IMR-90 (cell line): ENCODE results near the gene GSDMA. TPM values are rescaled to one million over a fixed set of nuclear protein-coding genes. Genes with fewer than 3 reads are reported as not detected.

Experiments
- ATAC-seq: fragments of 200-7000 bp; cut with Tn5 transposase; 2 replicates; pipeline ENCODE4 v1.9.1; 2020; ENCODE audit warnings: low read depth, mild to moderate bottlenecking, moderate library complexity
- BruUV-seq: library from RNA; stranded (reverse); fragments of 400-500 nt; replicated peaks from 2 replicates; lab custom pipeline; 2021; lab: Mats Ljungman, UMichigan
- CTCF ChIA-PET: fragments of 300-600 bp; formaldehyde crosslinking; extraction: SDS; loops from one replicate; lab custom pipeline; 2021; ENCODE audit warnings: antibody characterized with exemption; lab: Yijun Ruan, JAX
- POLR2A ChIA-PET: fragments of 300-600 bp; sonication (Branson Sonifier 250); formaldehyde crosslinking; loops from one replicate; lab custom pipeline; 2022; ENCODE audit warnings: antibody characterized with exemption; ENCODE audit not compliant: unreplicated experiment; lab: Charles Lee
- DNase-seq: peaks from one replicate; pipeline ENCODE4 v3.0.0; 2013
- H2AFZ ChIP-seq: replicated peaks from 2 replicates; pipeline ENCODE3; 2013; ENCODE audit warnings: low read length, mild to moderate bottlenecking; ENCODE audit not compliant: poor library complexity
- H2AK5ac ChIP-seq: 2 replicates; pipeline ENCODE4 v1.6.1; 2013; ENCODE audit warnings: low read depth, low read length, inconsistent platforms
- H2AK9ac ChIP-seq: replicated peaks from 2 replicates; pipeline ENCODE3; 2013; ENCODE audit warnings: mild to moderate bottlenecking, low read depth, low read length, moderate library complexity; ENCODE audit not compliant: poor library complexity
- H2BK120ac ChIP-seq: 2 replicates; pipeline ENCODE4 v1.6.1; 2013; ENCODE audit warnings: low read depth, low read length, inconsistent platforms
- H2BK15ac ChIP-seq: 3 replicates; pipeline ENCODE4 v1.6.1; 2013; ENCODE audit warnings: low read depth, low read length, inconsistent platforms
- H2BK20ac ChIP-seq: 2 replicates; pipeline ENCODE4 v1.6.1; 2013; ENCODE audit warnings: low read depth, mild to moderate bottlenecking, inconsistent platforms, low read length, moderate library complexity
- H2BK5ac ChIP-seq: 2 replicates; pipeline ENCODE4 v1.6.1; 2013; ENCODE audit warnings: mild to moderate bottlenecking, low read depth, low read length, inconsistent platforms; ENCODE audit not compliant: poor library complexity, severe bottlenecking
- H3K14ac ChIP-seq: replicated peaks from 2 replicates; pipeline ENCODE4 v1.6.1; 2013; ENCODE audit warnings: low read depth, low read length, inconsistent platforms
- H3K18ac ChIP-seq: 2 replicates; pipeline ENCODE4 v1.6.1; 2013; ENCODE audit warnings: low read depth, low read length, control low read depth
- H3K23ac ChIP-seq: 2 replicates; pipeline ENCODE4 v1.6.1; 2013; ENCODE audit warnings: low read depth, low read length, inconsistent platforms
- H3K27ac ChIP-seq: 2 replicates; pipeline ENCODE4 v1.5.1; 2013; ENCODE audit warnings: mild to moderate bottlenecking, control low read depth, low read length; ENCODE audit not compliant: insufficient read depth
- H3K27me3 ChIP-seq: 2 replicates; pipeline ENCODE4 v1.6.1; 2013; ENCODE audit warnings: low read length; ENCODE audit not compliant: control insufficient read depth, insufficient read depth
- H3K36me3 ChIP-seq: 2 replicates; pipeline ENCODE4 v1.6.1; 2013; ENCODE audit warnings: low read length, mixed read lengths; ENCODE audit not compliant: control insufficient read depth, insufficient read depth
- H3K4ac ChIP-seq: 2 replicates; pipeline ENCODE4 v1.6.1; 2013; ENCODE audit warnings: low read depth, low read length, inconsistent platforms
- H3K4me1 ChIP-seq: 2 replicates; pipeline ENCODE4 v1.6.1; 2013; ENCODE audit warnings: low read length, mixed read lengths; ENCODE audit not compliant: control insufficient read depth, insufficient read depth
- H3K4me2 ChIP-seq: 2 replicates; pipeline ENCODE4 v1.6.1; 2013; ENCODE audit warnings: low read depth, mild to moderate bottlenecking, control low read depth, low read length, moderate library complexity
- H3K4me3 ChIP-seq: 2 replicates; pipeline ENCODE4 v1.5.1; 2013; ENCODE audit warnings: low read depth, mild to moderate bottlenecking, control low read depth, low read length, moderate library complexity; ENCODE audit not compliant: insufficient read depth
- H3K56ac ChIP-seq: 2 replicates; pipeline ENCODE4 v1.6.1; 2013; ENCODE audit warnings: low read length, inconsistent platforms; ENCODE audit not compliant: insufficient read depth; ENCODE audit errors: extremely low read depth
- H3K79me1 ChIP-seq, 2 experiments: 2 replicates each; pipeline ENCODE4 v1.6.1; 2013; ENCODE audit warnings: low read length in 2 of 2, inconsistent platforms in 1 of 2, low read depth in 1 of 2
- H3K9ac ChIP-seq: 2 replicates; pipeline ENCODE4 v1.6.1; 2013; ENCODE audit warnings: low read depth, low read length, control low read depth
- H3K9me1 ChIP-seq: 2 replicates; pipeline ENCODE4 v1.6.1; 2013; ENCODE audit warnings: low read length, inconsistent platforms; ENCODE audit not compliant: insufficient read depth
- H3K9me3 ChIP-seq: 2 replicates; pipeline ENCODE4 v1.6.1; 2013; ENCODE audit warnings: low read length; ENCODE audit not compliant: control insufficient read depth, insufficient read depth
- H4K20me1 ChIP-seq: 2 replicates; pipeline ENCODE4 v1.6.1; 2013; ENCODE audit warnings: low read length, inconsistent platforms; ENCODE audit not compliant: insufficient read depth
- H4K5ac ChIP-seq: 2 replicates; pipeline ENCODE4 v1.6.1; 2013; ENCODE audit warnings: mild to moderate bottlenecking, low read depth, low read length, control low read depth
- H4K8ac ChIP-seq, 2 experiments: 2 replicates each; pipeline ENCODE4 v1.6.1; 2013; ENCODE audit warnings: low read depth in 2 of 2, low read length in 2 of 2, control low read depth in 1 of 2, inconsistent platforms in 1 of 2
- H4K91ac ChIP-seq: 2 replicates; pipeline ENCODE4 v1.6.1; 2013; ENCODE audit warnings: low read depth, low read length, inconsistent platforms; ENCODE audit not compliant: insufficient read depth
- MXI1 ChIP-seq: IDR thresholded peaks from 2 replicates; pipeline ENCODE4 v1.6.1; 2012; ENCODE audit warnings: low read depth, mild to moderate bottlenecking, low read length, moderate library complexity, borderline replicate concordance
- POLR2A ChIP-seq: IDR thresholded peaks from 2 replicates; pipeline ENCODE4 v1.6.1; 2012; ENCODE audit warnings: mild to moderate bottlenecking, low read depth, low read length
- WGBS, 2 experiments: methylation state at CpG; one replicate each; pipeline versions ENCODE4 v1.1.5 to v1.1.7; 2013; ENCODE audit warnings: missing lambda C conversion rate in 2 of 2; ENCODE audit not compliant: insufficient read length in 1 of 2; ENCODE audit errors: extremely low coverage in 2 of 2; 5-methylcytosine and 5-hydroxymethylcytosine counted together
- dilution Hi-C: fragments of 300-500 bp; cut with HindIII; formaldehyde crosslinking; loops from one replicate; pipeline ENCODE4 v1.14.3; 2018; ENCODE audit warnings: low sequenced_read_pairs; ENCODE audit not compliant: unreplicated experiment
- in situ Hi-C: fragments of 300-500 bp; cut with MboI; formaldehyde crosslinking; loops from 3 replicates; pipeline ENCODE4 v1.14.3; 2019; ENCODE audit warnings: low sequenced_read_pairs, inconsistent platforms, mixed read lengths
- intact Hi-C: fragments of 100-400 bp; cut with micrococcal nuclease; formaldehyde crosslinking; loops from 2 replicates; pipeline ENCODE4 v1.10.0; 2022
- polyA plus RNA-seq, 3 experiments: library from polyadenylated mRNA; depleted of rRNA; stranded (reverse); fragments of >200 nt; gene quantifications; 2 replicates each; pipeline ENCODE4 v1.2.3, GENCODE V29; 2012; ENCODE audit warnings: low replicate concordance in 1 of 3
- total RNA-seq: library from RNA; depleted of rRNA; stranded (reverse); fragments of >200 nt; gene quantifications from 2 replicates; pipeline ENCODE4 v1.2.3, GENCODE V29; 2012

The GSDMA gene
- total and polyA plus RNA-seq, 2 of the 4 experiments (the other 2 are of a cell fraction): not detected

DNA sequence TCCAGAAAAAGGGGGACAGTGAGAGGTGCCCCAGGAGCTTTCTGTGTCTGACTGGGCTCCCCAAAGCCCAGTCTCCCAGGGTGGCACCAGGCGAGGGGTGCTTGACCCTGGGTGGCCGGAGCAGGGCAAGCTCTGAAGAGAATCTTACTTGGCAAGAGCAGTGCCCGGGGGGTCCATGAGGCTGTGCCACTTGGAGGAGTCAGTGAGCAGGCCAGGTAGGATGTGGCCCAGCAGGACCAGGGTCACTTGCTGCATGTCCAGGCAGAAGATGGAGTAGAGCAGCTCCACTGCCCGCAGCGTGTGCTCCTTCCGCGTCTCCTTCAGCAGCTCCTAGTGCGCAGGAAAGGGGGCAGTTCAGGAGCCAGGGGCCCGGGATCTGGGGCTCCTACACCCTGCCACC is 59.7 kb downstream of the GSDMA start:
- H3K14ac ChIP-seq: no peak overlapping the region
- no peak overlapping the region for H3K4me3 ChIP-seq
- H3K79me1 ChIP-seq: 0 out of 4 replicates have a peak, but pooled peaks cover 0 to 6% of the 10 kb centered on the region in 2 experiments
- H3K9me1 ChIP-seq: peaks cover 2% of the 10 kb centered on the region; the same call in 1 of the 2 replicates
- BruUV-seq: no TSS peak
- WGBS, 2 experiments: 96% methylated on average over 3 of the region's 9 CpGs; no CpG with 5 or more reads in 1 of the 2 experiments
- CTCF ChIA-PET: interaction anchor here (0.6 to 1.5 kb wide), 3 partner anchors 9 to 182 kb away, joined by 3 to 5 read pairs (median 4); no protein-coding TSS in a partner anchor
- no peak overlapping the region for H4K91ac ChIP-seq
- ATAC-seq: no peak
- H3K18ac ChIP-seq: no peak overlapping the region
- H3K4ac ChIP-seq: no peak overlapping the region
- H3K9ac ChIP-seq: no peak overlapping the region
- H2BK20ac ChIP-seq: no peak overlapping the region
- intact Hi-C loops (no loop called here), dilution Hi-C loops (no loop called here), in situ Hi-C loops (loop anchor here (10.0 kb wide), 1 partner anchor 262 kb away; the partner anchor contains the start of gene CDC6)
- peaks cover 36% of the 10 kb centered on the region for H3K4me1 ChIP-seq
- H2AK5ac ChIP-seq: no peak overlapping the region
- TF ChIP-seq MXI1 (no peak), POLR2A (no peak)
- H2BK5ac ChIP-seq: no peak overlapping the region
- POLR2A ChIA-PET: no interaction called here
- H2BK15ac ChIP-seq: no peak overlapping the region
- H4K5ac ChIP-seq: no peak overlapping the region
- no peak overlapping the region for H3K23ac ChIP-seq
- H4K20me1 ChIP-seq: no peaks in the 10 kb centered on the region
- no peak overlapping the region for H4K8ac ChIP-seq
- H2AFZ ChIP-seq: no peak overlapping the region
- H3K9me3 ChIP-seq: no peaks in the 10 kb centered on the region
- no peaks in the 10 kb centered on the region for H3K27me3 ChIP-seq
- peaks cover 36% of the 10 kb centered on the region for H3K36me3 ChIP-seq
- H2BK120ac ChIP-seq: no peak overlapping the region
- no peak overlapping the region for H3K56ac ChIP-seq
- no peak overlapping the region for H3K4me2 ChIP-seq
- no peak overlapping the region for H3K27ac ChIP-seq
- no peak overlapping the region for H2AK9ac ChIP-seq
- DNase-seq: no peak
